RWPE2 (cell line): ENCODE measurements around the gene NOS1AP.

Experiments
- ATAC-seq: fragments of 200-7000 bp; cut with Tn5 transposase; 3 replicates; pipeline ENCODE4 v1.9.1; 2021; ENCODE audit warnings: low read depth
- DNase-seq: peaks from one replicate; pipeline ENCODE4 v3.0.0-alpha.2; 2020; ENCODE audit warnings: low spot score
- H3K27ac ChIP-seq: fragments of 450-650 bp; 2 replicates; pipeline ENCODE4 v1.5.1; 2017; ENCODE audit warnings: mild to moderate bottlenecking; ENCODE audit not compliant: poor library complexity, severe bottlenecking
- H3K27me3 ChIP-seq: fragments of 250-450 bp; sonication (Bioruptor Pico); 2 replicates; pipeline ENCODE4 v1.5.1; 2021; ENCODE audit warnings: mild to moderate bottlenecking, moderate library complexity; ENCODE audit not compliant: insufficient read depth, poor library complexity, severe bottlenecking
- H3K36me3 ChIP-seq: fragments of 250-450 bp; sonication (Bioruptor Pico); 2 replicates; pipeline ENCODE4 v1.5.1; 2020; ENCODE audit warnings: low read depth, mild to moderate bottlenecking, moderate library complexity
- H3K4me1 ChIP-seq: fragments of 250-450 bp; sonication (Bioruptor Pico); 2 replicates; pipeline ENCODE4 v1.5.1; 2021; ENCODE audit warnings: mild to moderate bottlenecking, moderate library complexity; ENCODE audit not compliant: insufficient read depth, poor library complexity, severe bottlenecking
- H3K4me3 ChIP-seq: fragments of 250-450 bp; sonication (Bioruptor Pico); 2 replicates; pipeline ENCODE4 v1.5.1; 2021; ENCODE audit warnings: mild to moderate bottlenecking, moderate library complexity; ENCODE audit not compliant: severe bottlenecking
- H3K9me3 ChIP-seq: fragments of 250-450 bp; sonication (Bioruptor Pico); 2 replicates; pipeline ENCODE4 v1.5.1; 2021; ENCODE audit warnings: mild to moderate bottlenecking, moderate library complexity; ENCODE audit not compliant: severe bottlenecking
- TF ChIP-seq, protein P1 (sequence below): fragments of 450-650 bp; IDR thresholded peaks from one replicate; pipeline ENCODE4 v1.5.1; 2017; ENCODE audit warnings: mild to moderate bottlenecking, moderate library complexity; ENCODE audit not compliant: poor library complexity, severe bottlenecking

Gene NOS1AP

GRCh38 chr1:162069334-162070093 is at the start of gene NOS1AP:
NOS1AP (plus strand) TSS chr1:162069691; CDS start chr1:162070178, 487 bp downstream.
- DNase-seq (peak; percentile 70), ATAC-seq (peak; percentile 93)
- Histone ChIP-seq H3K4me1 (no peaks in the 10 kb centered on the region), H3K4me3 (peak within 1 kb of the TSS; percentile 91), H3K27me3 (no peaks in the 10 kb centered on the region), H3K27ac (no peak within 1 kb of the TSS), H3K36me3 (no peaks in the 10 kb centered on the region), H3K9me3 (no peaks in the 10 kb centered on the region)
- TF ChIP-seq, protein P1, sequence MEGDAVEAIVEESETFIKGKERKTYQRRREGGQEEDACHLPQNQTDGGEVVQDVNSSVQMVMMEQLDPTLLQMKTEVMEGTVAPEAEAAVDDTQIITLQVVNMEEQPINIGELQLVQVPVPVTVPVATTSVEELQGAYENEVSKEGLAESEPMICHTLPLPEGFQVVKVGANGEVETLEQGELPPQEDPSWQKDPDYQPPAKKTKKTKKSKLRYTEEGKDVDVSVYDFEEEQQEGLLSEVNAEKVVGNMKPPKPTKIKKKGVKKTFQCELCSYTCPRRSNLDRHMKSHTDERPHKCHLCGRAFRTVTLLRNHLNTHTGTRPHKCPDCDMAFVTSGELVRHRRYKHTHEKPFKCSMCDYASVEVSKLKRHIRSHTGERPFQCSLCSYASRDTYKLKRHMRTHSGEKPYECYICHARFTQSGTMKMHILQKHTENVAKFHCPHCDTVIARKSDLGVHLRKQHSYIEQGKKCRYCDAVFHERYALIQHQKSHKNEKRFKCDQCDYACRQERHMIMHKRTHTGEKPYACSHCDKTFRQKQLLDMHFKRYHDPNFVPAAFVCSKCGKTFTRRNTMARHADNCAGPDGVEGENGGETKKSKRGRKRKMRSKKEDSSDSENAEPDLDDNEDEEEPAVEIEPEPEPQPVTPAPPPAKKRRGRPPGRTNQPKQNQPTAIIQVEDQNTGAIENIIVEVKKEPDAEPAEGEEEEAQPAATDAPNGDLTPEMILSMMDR: no peak

GRCh38 chr1:162020150-162020549 is 49.3 kb upstream of the NOS1AP start:
- no peak for DNase-seq
- TF ChIP-seq, protein P1: no peak

DNA sequence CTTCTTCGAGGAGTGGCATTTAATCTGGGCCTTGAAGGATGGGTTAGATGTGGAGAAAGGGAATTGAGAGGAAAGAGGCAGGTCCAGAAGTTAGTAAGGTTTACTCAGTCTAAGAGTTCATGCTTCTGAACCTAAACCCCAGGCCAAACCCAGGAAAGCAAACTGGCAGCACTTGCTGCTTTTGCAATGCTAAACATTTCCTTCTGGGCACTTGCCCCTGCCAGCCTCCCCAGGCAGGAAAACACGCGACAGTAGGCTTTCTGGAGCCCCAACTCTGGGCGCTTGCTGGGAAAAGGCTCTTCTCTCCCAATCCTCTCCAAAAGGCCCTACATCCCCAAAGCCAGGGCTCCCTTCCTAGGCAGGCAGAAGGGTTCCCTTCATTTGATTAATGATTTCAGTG is 48.4 kb upstream of the NOS1AP start:
- H3K27ac ChIP-seq: no peak overlapping the region
- no peak for ATAC-seq
- H3K36me3 ChIP-seq: no peaks in the 10 kb centered on the region
- DNase-seq: no peak
- no peaks in the 10 kb centered on the region for H3K27me3 ChIP-seq
- TF ChIP-seq, protein P1: no peak
- no peaks in the 10 kb centered on the region for H3K4me1 ChIP-seq
- no peak overlapping the region for H3K4me3 ChIP-seq
- no peaks in the 10 kb centered on the region for H3K9me3 ChIP-seq

More at GRCh38 chr1:162020150-162020549, 49.3 kb upstream of the NOS1AP start:
- H3K27ac ChIP-seq: no peak overlapping the region
- H3K9me3 ChIP-seq: no peaks in the 10 kb centered on the region
- H3K4me1 ChIP-seq: no peaks in the 10 kb centered on the region
- no peak for ATAC-seq
- H3K27me3 ChIP-seq: no peaks in the 10 kb centered on the region
- H3K4me3 ChIP-seq: no peak overlapping the region
- H3K36me3 ChIP-seq: no peaks in the 10 kb centered on the region

DNA sequence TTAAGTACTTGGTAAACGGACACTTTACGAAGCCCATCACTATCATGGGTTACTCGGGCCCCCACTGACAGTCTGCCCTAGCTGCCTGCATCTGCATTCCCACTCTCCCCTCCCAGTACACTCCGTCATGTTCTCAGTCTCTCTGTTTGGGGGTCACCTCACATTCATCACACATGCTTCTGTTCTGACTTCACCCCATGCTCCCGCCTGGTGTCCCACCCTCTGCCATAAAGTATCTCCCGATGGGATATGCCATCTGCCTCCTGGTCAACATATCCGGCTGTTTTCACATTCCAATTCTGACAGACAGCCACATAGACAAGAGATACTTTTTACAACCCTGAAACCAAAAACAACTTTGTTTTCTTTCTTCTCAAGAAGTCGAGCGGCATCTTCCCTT is 46.9 kb upstream of the NOS1AP start:
- DNase-seq (no peak), ATAC-seq (no peak)
- H3K4me1 ChIP-seq: no peaks in the 10 kb centered on the region
- H3K9me3 ChIP-seq: no peaks in the 10 kb centered on the region
- TF ChIP-seq, protein P1: no peak
- H3K27me3 ChIP-seq: no peaks in the 10 kb centered on the region
- no peaks in the 10 kb centered on the region for H3K36me3 ChIP-seq
- H3K27ac ChIP-seq: no peak overlapping the region
- no peak overlapping the region for H3K4me3 ChIP-seq

GRCh38 chr1:162023181-162023546 is 46.3 kb upstream of the NOS1AP start:
- Histone ChIP-seq H3K4me3 (peak overlapping the region; percentile 40), H3K9me3 (no peaks in the 10 kb centered on the region), H3K4me1 (no peaks in the 10 kb centered on the region), H3K36me3 (no peaks in the 10 kb centered on the region), H3K27me3 (no peaks in the 10 kb centered on the region), H3K27ac (no peak overlapping the region)
- DNase-seq (no peak), ATAC-seq (no peak)
- TF ChIP-seq, protein P1: no peak
